Suprapubic skin (tissue), 4 donors: ENCODE data around the gene THBS3.
"Not testable (repeated sequence)": the region's sequence is repeated elsewhere in the genome, so short reads cannot be mapped to it uniquely, and the experiment has no call there.

ENCODE experiments used
- CTCF ChIP-seq, 2 donors: fragments of 200-600 bp in 1 of 2; fragments of 450-650 bp in 1 of 2; sonication (generic) in 1 of 2; IDR thresholded peaks; one replicate each; pipeline ENCODE4 v1.5.1; 2016 to 2019; ENCODE audit warnings: antibody characterized with exemption in 2 of 2, mild to moderate bottlenecking in 1 of 2, moderate library complexity in 1 of 2
- EP300 ChIP-seq: sonication (generic); formaldehyde crosslinking; IDR thresholded peaks from one replicate; pipeline ENCODE4 v1.6.1; 2017; ENCODE audit warnings: antibody characterized with exemption
- POLR2AphosphoS5 ChIP-seq, 3 donors: sonication (generic); formaldehyde crosslinking; IDR thresholded peaks; one replicate each; pipeline ENCODE4 v1.6.1; 2017; ENCODE audit warnings: antibody characterized with exemption in 3 of 3

GRCh38 chr1:155235375-155235774 is 27.7 kb upstream of the THBS3 start:
- not testable (repeated sequence) for TF ChIP-seq CTCF (IDR thresholded peaks at IDR 0.05); POLR2AphosphoS5 (IDR thresholded peaks at IDR 0.05); EP300
